DOHH2 (cell line): ENCODE measurements around the gene MUL1.

Experiments
- EZH2phosphoT487 ChIP-seq: fragments of 200-600 bp; sonication (generic); IDR thresholded peaks from 2 replicates; pipeline ENCODE4 v1.6.1; 2017; ENCODE audit warnings: borderline replicate concordance, mild to moderate bottlenecking, antibody characterized with exemption, low read length, moderate library complexity, mixed read lengths
- TF ChIP-seq, protein P1 (sequence below): fragments of 200-600 bp; sonication (generic); IDR thresholded peaks from one replicate; pipeline ENCODE4 v1.5.1; 2014; ENCODE audit warnings: antibody characterized with exemption, mild to moderate bottlenecking, low read depth, low read length; ENCODE audit not compliant: poor library complexity, severe bottlenecking

DNA sequence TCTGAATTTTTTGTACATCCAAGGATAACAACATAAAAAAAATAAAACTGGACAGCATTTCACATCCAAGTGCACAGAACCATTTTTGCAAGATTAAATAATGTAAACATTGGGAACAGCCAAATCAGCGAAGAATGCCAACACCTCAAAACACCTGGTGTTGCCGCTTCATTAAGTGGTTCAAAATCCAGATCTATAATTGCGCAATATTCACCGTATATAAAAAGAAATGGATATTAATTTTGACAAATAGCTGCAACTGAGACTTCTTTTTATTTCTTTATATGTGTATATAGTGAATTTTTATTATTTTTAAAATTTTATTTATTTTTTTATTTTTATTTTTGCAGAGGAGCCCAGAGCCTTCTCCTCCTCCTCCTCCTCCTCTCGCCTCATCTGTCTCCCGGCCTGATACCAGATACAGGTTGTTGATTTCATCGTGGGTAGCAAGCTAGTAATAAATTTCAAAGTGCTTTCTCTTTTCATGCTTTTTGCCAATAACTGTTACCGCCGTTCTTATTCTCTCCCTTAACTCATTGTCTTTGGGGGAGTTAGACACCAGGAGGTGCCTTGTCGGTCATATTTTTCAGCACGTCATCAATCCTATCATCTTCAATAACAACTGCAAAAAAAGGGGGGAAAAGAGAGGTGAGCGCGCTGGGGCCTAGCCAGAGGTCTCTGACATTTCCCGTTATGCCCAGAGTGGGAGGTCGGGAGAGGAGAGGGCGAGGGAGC is 24.7 kb downstream of the MUL1 start:
- TF ChIP-seq, protein P1, sequence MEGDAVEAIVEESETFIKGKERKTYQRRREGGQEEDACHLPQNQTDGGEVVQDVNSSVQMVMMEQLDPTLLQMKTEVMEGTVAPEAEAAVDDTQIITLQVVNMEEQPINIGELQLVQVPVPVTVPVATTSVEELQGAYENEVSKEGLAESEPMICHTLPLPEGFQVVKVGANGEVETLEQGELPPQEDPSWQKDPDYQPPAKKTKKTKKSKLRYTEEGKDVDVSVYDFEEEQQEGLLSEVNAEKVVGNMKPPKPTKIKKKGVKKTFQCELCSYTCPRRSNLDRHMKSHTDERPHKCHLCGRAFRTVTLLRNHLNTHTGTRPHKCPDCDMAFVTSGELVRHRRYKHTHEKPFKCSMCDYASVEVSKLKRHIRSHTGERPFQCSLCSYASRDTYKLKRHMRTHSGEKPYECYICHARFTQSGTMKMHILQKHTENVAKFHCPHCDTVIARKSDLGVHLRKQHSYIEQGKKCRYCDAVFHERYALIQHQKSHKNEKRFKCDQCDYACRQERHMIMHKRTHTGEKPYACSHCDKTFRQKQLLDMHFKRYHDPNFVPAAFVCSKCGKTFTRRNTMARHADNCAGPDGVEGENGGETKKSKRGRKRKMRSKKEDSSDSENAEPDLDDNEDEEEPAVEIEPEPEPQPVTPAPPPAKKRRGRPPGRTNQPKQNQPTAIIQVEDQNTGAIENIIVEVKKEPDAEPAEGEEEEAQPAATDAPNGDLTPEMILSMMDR = no peak
- no peak for TF ChIP-seq EZH2phosphoT487
